GM18868 (cell line): Measurements from ENCODE around the gene ZNF655.
"Not testable (repeated sequence)": the region's sequence is repeated elsewhere in the genome, so short reads cannot be mapped to it uniquely, and the experiment has no call there.

Experiments used
- ATAC-seq: cut with Tn5 transposase; IDR thresholded peaks from one replicate; pipeline ENCODE4 v1.9.1; 2021; ENCODE audit warnings: mild to moderate bottlenecking, moderate library complexity; ENCODE audit not compliant: unreplicated experiment

The ZNF655 gene

DNA sequence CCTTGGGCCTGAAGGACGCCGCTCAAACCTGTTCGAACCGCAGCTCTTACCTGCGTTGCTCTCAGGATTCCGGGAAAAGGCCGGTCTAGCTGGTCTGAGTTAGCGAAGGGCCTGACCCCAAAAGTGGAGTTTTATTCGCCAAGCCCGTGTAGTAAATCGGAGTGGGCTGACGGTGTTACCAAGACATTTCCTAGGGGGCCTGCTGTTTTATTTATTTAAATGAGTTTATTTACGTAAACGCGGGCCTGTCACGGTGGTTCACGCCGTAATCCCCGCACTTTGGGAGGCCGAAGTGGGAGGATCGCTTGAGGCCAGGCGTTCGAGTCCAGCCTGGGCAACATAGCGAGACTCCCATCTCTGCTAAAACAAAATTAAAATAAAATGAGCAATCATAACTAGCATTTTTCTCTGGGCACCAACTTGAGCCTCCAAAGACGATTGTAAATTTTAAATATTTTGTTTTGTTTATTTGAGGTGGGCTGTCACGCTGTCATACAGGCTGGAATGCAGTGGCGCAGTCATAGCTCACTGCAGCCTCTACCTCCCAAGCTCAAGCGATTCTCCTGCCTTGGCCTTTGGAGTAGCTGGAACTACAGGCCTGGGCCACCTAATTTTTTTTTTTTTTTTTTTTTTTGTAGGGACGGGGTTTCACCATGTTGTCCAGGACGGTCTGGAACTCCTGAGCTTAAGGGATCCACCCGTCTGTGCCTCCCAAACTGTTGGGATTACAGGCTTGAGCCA lies 903 bp downstream of the ZNF655 start:
- ATAC-seq, result no peak

- ATAC-seq, result no peak
Observed at GRCh38 chr7:99560834-99561736, 2.6 kb downstream of the ZNF655 start.

GRCh38 chr7:99561737-99562051 lies 3.3 kb downstream of the ZNF655 start:
- no peak for ATAC-seq

- ATAC-seq, result no peak
Observed at GRCh38 chr7:99562114-99562784, 3.8 kb downstream of the ZNF655 start.

GRCh38 chr7:99562832-99563231 lies 4.4 kb downstream of the ZNF655 start:
- ATAC-seq, result no peak

DNA sequence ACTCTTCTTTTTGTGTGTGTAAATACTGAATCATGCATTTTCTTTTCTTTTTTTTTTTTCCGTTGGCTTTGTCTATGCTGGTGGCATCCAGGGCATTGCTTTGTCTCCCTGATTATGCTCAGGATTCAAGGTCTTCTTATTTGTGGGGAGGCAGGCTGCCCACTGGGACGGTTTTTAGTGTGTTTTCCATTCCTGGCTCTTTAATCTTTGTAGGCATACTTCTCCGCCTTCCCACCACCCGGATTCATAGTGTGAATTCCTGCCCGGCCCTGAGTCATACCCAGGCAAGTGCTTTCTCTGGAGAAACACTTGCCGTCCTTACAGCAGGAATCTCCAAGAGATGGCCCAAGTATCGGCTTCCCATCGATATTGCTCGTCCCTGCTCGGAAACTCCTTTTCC lies 5.2 kb downstream of the ZNF655 start:
- no peak for ATAC-seq

DNA sequence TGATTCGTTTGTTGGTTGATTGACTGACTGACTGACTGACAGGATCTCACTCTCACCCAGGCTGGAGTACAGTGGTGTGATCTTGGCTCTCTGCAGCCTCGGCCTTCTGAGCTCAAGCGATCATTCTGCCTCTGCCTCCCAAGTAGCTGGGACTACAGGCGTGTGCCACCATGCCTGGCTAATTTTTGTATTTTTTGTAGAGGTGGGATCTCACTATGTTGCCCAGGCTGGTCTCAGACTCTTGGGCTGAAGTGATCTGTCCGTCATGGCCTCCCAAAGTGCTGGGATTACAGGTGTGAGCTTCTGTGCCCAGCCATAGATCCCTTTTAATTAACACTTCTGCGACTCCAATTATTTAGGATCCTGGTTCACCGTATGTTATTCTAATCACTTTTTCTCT lies 10.3 kb downstream of the ZNF655 start:
- ATAC-seq, result not testable (repeated sequence)

DNA sequence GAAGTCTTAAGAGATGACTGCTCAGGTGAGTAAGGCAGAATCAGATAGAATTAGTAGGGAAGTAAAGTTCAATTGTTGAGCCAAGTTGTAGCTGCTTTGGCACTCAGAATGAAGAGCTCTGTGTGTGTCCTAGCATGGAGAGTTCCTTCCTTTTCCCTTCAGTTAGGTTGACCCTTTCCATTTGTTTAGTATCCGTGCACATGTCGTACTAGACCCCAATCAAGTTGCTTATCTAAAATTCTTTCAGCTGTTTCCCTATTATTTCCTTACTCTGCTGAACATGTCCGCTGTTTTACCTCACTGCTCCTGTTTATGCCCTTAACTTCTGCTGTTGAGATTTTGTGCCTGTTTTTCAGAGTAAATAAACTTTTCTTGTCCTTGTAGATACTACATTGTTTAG lies 13.3 kb downstream of the ZNF655 start:
- no peak for ATAC-seq

GRCh38 chr7:99573257-99573656 lies 14.8 kb downstream of the ZNF655 start:
- ATAC-seq, result no peak

DNA sequence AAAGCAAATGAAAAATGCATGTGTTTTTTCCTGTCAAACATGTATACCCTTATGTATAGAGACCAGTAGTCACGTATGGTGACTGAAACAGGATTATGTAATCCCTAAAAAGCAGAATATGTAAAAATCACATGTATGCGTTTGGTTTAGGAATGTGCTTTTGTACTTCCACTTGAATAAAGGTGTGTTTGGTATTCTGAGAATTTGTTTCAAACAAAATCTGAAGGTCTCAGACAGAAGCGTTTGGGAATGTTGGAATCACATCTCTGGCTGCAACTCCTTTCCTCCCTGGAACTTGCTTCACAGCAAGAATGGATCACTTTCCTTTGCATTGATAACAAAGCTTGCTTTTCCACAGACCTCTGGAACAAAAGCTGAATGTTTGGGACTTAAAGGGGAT lies 17.8 kb downstream of the ZNF655 start:
- ATAC-seq, result no peak

GRCh38 chr7:99579281-99579955 lies 21.0 kb downstream of the ZNF655 start:
- no peak for ATAC-seq

- ATAC-seq, result no peak
Observed at GRCh38 chr7:99579956-99580777, 21.7 kb downstream of the ZNF655 start.

DNA sequence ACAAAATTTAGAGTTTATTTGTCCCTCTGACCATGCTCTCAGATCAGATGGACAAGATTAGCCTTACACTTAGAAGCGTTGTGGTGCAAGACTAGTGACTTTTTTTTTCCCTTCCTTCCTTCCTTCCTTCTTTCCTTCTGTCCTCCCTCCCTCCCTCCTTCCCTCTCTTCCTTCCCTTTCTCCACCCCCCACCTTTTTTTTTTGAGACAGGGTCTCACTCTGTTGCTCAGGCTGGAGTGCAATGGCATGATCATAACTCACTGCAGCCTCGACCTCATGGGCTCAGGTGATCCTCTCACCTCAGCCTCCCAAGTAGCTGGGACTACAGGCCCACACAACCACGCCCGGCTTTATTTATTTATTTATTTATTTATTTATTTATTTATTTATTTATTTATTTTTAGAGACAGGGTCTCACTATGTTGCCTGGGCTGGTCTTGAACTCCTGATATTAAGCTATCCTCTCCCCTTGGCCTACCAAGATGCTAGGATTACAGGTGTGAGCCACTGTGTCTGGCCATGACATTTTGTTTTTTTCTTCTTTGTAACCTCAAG lies 22.4 kb downstream of the ZNF655 start:
- ATAC-seq, result not testable (repeated sequence)

DNA sequence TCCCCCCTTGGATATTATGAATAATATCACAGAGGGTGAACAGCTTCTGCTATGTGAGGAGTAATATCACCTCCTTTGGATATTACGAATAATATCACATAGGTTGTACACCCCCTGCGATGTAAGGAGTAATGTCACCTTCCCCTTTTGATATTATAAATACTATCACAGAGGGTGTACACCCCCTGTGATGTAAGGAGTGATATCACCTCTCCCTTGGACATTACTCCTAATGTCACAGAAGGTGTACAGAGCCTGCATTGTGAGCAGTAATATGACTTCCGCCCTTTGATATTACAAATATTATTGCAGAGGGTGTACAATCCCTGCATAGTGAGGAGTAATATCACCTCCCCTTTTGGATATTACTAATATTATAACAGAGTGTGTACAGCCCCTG lies 30.4 kb downstream of the ZNF655 start:
- no peak for ATAC-seq

DNA sequence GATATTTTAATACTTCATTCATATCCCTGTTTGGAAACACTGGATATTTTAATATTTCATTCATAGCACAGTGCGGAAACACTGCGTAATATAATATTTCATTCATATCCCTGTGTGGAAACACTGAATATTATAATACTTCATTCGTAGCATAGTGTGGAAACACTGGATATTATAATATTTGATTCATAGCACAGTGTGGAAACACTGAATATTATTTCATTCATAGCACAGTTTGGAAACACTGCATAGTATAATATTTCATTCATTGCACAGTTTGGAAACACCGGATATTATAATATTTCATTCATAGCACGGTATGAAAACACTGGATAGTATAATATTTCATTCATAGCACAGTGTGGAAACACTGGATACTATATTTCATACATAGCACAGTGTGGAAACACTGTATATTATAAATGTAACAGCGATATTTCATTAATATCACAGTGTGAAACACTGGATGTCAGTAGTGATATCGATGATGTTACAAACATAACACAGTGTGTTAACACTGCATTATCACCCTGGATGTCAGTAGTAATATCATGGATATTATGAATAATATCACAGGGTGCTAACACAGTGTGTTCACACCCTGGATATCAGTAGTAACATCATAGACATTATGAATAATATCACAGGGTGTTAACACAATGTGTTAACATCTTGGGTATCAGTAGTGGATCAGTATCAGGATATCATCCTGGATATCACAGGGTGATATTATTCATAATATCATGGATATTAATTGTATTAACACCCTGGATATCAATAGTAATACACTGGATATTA lies 36.7 kb downstream of the ZNF655 start:
- ATAC-seq, result no peak

- ATAC-seq, result no peak
Observed at GRCh38 chr7:99596408-99596955, 38.0 kb downstream of the ZNF655 start.

GRCh38 chr7:99597762-99598501 lies 39.5 kb downstream of the ZNF655 start, which contains the start of gene TMEM225B:
TMEM225B (plus strand) TSS chr7:99598267; CDS start chr7:99604389, 6,122 bp downstream.
- ATAC-seq, result no peak

DNA sequence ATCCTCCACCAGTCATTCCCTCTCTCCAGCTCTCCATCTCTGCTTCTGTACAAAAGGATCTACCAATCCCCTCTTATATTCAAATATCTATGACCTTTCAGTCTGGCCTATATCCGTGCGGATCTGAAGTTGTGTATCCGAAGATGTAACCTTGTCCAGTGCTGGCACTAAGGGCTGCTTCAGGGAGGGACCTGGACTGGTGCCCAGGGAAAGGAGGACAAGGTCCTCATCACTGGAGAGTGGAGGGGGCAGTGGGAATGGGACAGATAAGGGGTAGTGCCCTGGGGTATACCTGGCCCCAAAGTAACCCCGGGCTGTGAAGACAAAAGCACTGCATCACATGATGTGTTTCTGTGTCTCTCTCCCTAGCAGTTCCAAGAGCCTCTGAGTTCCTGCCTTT lies 41.4 kb downstream of the ZNF655 start:
- ATAC-seq, result no peak
